HG03565 (cell line): ENCODE measurements around the gene MRC2.
"Not testable (repeated sequence)": the region's sequence is repeated elsewhere in the genome, so short reads cannot be mapped to it uniquely, and the experiment has no call there.

Experiments used
- ATAC-seq: cut with Tn5 transposase; IDR thresholded peaks from one replicate; pipeline ENCODE4 v1.9.1; 2021; ENCODE audit warnings: mild to moderate bottlenecking, moderate library complexity; ENCODE audit not compliant: unreplicated experiment

MRC2 gene

GRCh38 chr17:62696256-62696655 is 68.8 kb downstream of the MRC2 start:
- ATAC-seq: no peak

DNA sequence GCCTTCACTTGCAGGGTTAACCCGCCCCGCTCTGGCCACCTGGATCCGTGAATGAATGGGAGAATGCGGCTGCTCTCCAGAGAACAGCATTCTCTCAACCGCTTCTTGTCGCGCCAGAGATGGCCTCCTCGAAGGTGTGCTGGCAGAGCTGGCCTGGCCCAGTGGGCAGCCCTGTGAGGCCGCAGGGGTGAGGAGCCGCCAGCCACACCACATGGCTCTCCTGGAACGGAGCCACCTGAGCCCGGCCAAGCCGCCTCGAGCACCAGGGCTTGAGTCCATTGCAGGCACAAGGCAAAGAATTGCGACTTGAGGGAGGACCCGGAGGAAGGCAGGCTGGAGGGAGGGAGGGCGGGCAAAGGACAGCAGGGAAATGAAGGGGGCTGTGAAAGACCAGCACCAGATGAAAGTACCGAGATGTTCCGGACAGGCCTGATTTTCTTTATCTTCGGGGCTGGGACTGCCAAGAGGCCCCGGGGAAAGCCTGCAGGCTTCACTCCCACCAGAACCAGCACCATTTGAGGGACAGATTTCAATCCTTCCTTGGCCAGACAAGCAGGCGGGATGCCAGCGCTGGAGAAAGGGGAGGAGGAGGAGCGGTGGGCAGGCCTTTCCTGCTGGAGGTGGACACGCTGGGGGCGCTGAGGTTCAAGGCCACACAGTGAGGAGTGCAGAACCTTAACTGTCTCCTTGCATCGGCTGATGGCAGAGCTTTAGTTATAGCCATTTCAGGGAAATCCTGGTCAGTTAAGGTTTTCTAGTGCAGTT is 69.4 kb downstream of the MRC2 start:
- no peak for ATAC-seq

DNA sequence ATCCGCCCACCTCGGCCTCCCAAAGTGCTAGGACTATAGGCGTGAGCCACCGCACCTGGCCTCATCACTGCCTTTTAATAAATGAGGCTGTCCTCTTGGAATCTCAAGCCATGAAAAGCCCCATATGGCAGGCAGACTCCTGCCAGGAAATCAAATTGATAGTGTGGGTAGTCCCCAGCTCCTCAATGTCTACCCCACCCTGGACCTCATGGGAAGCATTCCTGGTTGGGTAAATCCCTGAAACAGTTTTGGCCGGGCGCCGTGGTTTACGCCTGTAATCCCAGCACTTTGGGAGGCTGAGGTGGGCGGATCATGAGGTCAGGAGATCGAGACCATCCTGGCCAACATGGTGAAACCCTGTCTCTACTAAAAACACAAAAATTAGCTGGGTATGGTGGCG is 71.0 kb downstream of the MRC2 start:
- not testable (repeated sequence) for ATAC-seq

GRCh38 chr17:62700964-62701705 is 73.7 kb downstream of the MRC2 start:
- ATAC-seq: no peak

DNA sequence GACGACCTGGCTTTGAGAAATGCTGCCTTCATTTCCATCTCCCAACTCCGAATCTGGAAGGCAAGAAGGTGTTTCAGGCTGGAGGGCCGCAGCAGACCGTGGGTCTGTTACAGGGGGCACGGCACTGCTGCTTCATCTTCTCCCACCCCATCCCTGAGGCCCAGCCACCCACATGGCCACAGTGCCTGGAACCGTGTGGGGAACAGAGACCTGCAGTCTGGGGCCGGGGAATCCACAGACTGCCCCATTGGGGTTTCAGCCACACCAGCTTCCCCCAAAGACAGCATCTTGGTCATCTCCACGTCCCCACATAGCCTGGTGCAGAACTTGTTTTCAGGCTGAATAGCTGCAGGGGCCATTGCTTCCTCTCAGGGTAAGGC is 74.2 kb downstream of the MRC2 start:
- no peak for ATAC-seq

GRCh38 chr17:62702746-62703260 is 75.3 kb downstream of the MRC2 start:
- ATAC-seq: no peak

DNA sequence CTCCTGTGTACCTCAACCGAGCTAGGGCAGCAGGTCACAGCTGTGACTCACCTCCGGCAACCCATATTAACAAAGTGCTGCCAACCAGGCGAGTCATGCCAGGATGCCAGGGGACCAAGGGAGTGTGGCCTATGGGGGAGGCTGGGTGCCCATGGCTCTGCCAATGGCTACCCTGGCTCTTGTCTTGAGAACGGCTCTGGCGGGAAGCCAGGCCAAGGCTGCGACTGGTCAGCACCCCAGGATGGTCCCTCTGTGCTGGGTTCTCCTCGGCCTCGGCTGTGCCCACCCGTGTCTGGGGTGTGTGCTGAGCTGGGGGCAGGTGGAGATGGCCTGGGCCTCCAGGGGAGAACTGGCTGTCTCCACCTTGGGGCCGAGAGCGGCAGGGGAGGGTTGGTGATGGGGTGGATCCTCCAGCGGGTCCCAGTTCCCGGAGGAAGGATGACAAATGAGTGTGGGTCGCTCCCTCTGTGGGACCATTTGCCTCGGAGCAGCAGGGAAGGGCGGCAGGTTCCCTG is 75.8 kb downstream of the MRC2 start:
- no peak for ATAC-seq

- ATAC-seq: peak; percentile 85
These were observed 76.4 kb downstream of the MRC2 start for GRCh38 chr17:62703776-62704380.

- ATAC-seq: no peak
These were observed 77.0 kb downstream of the MRC2 start for GRCh38 chr17:62704381-62704971.

DNA sequence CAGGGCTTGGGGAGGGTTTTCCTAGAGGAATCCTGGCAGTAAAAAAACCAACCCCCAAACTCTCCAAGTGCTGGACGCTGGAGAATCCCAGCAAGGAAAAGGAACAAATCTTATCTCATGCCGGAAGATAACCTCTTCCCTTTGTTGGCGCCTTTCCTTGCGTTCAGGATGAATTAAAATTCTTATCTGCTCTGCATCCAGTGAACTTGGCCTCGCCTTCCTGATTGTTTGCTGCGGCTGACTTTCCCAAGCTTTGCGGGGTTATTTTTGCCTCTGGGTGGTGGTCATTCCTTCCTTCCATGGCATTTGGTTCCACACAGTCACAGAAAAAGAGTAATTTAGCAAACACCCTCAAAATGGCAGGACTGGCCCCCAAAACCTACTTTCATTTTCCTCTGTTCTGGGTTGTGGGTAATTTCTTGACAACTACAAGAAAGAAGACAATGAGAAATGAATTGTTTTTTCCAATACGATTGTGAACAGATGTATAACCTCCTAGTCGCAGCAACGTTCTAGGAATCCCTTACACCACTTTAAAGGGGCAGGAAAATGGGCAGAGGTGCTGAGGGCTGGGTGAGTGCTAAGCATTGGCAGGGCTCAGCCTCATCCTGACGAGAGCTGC is 77.8 kb downstream of the MRC2 start:
- no peak for ATAC-seq

DNA sequence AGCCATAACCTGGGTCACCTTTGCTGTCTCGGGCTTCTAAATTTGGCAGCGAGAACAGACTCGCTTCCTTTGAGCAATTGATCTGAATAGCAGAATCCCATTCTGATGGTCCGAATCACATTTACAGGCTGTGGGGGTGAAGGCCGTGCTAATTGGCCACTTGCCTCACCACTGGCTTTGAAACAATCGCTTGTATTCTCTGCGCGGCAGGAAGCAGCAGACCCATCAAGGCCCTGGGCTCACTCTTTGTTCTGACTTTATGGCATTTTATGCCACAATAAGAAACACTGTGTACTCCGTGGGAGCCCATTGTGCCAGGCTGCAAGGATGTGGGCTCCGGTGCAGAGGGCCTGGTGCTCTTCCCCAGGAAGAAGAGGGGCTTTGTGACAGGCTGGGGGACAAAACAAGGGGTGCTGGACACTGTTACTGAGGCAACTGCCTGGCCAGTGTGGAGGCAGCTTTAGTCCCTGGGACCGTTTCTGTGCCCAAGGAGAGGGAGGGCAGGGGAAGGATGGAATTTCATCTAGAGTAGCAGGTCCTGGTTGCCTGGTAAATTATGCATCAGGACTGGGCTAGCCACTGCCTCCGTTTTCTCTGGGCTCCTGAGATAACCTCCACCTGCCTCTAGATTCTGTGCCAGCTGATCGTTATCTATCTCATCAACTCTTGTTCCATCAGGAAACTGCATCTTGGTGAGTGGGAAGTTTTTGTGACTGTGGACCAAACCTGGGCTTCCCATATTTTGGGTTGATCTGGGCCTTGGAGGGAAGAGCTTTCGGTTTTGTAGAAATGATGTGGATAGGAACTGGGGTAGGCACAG is 78.5 kb downstream of the MRC2 start:
- no peak for ATAC-seq

DNA sequence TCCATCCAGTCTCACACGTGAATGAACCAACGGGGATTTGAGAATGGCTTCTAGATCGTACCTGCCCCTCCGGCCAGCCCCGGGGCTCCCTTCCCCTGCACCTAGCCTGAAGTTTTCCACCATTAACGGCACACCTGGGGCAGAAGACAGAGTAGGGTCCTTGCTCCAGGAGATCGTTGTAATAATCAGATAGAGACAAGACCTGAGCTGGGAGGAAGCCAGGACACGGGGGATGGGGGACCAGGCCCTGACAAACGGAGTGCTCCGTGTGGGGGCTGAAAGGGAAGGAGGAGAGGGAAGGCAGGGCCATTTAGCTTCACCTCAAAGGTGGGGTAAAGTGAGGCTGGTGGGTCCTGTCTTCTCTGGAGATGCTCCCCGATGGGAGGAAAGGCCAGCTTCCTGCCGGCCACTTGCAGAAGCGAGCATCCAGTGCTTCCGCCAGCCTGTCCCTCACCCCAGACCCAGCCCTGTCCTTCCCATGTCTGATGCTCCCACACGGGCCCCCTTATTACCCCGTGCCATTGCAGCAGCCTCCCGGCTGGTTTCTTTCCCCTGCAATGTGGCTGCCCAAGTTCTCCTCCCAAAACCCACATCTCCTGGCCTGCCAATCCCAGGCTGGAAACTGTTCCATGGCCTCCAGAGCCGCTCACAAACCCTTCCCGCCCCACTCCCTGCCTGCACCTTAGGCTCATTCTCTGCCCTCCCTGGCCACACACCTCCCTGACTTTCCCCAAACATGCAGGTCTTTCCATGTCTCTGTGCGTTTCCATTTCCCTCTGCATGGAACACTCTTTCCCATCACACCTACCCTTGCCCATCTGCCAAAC is 79.3 kb downstream of the MRC2 start:
- ATAC-seq: no peak

DNA sequence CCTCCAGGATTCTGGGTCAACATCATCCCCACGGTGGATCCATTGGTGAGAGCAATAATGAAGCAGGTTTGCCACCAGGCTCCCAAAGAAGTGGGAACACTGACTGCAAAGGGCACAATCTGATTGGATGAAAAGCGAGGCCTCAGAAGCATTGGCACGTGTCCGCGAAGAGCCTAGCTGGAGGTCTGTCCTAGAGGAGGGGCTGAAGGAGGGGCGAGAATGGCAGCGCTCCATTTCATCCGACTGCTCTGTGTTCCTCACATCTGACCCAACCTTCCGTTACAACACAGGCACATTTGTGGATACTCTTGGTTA is 79.9 kb downstream of the MRC2 start:
- ATAC-seq: no peak

DNA sequence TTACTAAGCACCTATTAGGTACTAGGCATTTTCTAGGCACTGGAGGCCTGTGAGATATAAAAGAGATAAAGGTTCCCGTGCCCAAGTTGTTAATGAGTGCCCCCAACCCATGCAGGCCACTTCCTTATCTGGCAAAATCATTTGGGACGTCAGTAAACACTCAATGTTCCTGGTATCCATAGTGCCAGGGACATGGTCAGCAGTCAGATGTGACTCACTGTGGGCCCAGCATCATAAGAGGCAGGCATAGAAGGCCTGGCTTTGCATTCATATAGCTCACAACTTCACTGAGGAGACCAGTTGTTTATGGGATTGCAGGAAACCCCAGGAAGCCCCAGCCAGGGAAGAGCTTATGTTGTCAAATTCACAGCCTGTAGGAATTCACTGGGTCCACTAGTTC is 81.1 kb downstream of the MRC2 start:
- ATAC-seq: no peak

GRCh38 chr17:62712171-62712581 is 84.7 kb downstream of the MRC2 start:
- no peak for ATAC-seq

GRCh38 chr17:62713086-62713881 is 85.8 kb downstream of the MRC2 start:
- no peak for ATAC-seq

DNA sequence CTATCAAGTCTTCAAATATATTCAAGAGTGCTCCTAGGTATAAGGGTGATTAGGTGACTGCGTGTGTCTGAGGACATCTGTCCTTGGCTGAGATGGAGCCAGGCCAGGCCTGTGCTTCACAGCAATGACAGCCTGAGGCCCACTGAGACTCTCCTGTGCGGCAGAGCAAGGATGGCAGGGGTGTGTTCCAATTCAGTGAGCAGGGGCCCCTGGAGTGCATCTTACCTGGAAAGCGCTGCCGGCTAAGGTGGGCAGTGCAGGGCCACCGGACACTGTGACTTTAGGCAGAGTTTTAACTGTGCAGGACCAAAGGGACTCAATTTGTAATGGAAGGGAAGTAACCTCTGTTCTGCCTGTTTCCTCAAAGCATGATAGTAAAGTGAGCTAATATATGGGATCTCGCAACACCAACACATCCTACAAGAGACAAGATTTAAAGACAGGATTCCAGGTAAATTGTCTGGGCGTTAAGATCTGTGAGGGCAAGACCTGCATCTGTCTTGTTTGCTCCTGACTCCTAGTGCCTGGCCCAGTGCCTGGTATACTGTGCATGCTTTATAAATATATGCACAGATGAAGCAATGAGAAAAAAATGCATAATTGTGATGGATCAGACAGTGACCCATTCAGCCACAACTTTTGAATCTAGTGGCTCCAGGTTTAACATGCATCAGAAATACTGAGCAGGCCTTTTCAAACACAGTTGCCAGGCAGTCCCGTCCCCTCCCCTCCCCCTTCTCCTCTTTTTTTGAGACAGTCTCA is 86.7 kb downstream of the MRC2 start:
- no peak for ATAC-seq
